Measurements from ENCODE around the gene SLC22A2. TPM values are rescaled to one million over a fixed set of nuclear protein-coding genes. Genes with fewer than 3 reads are reported as not detected.
A peak's percentile ranks its signal among the peaks of the same experiment; 100 is the strongest.

The SLC22A2 gene
- total and polyA plus RNA-seq, 8 donors = not detected

- no peaks in the 10 kb centered on the region for H3K27me3 ChIP-seq
- no peaks in the 10 kb centered on the region for H3K9me3 ChIP-seq
- H3K4me3 ChIP-seq = no peak overlapping the region
- no peak for ATAC-seq
- H3K36me3 ChIP-seq = no peaks in the 10 kb centered on the region
- TF ChIP-seq CTCF (IDR thresholded peaks at IDR 0.05) = no peak
- H3K27ac ChIP-seq = no peak overlapping the region
- intact Hi-C loops (cut with DNase I) = no loop called here
- H3K4me1 ChIP-seq = no peaks in the 10 kb centered on the region
- FAIRE-seq = no peak
- DNase-seq = no peak
Measured at GRCh38 chr6:160203522-160203921, 55.1 kb downstream of the SLC22A2 start.

- intact Hi-C loops (cut with DNase I) = no loop called here
- 68 to 73% methylated on average over 3 of the region's 3 CpGs for WGBS, 2 donors
- no peaks in the 10 kb centered on the region for H3K27me3 ChIP-seq
Measured at GRCh38 chr6:160203076-160203475, 55.5 kb downstream of the SLC22A2 start.

GRCh38 chr6:160202411-160202810, 56.2 kb downstream of the SLC22A2 start:
- 63 to 70% methylated on average over 2 of the region's 2 CpGs for WGBS, 2 donors
- Histone ChIP-seq H3K36me3 (no peaks in the 10 kb centered on the region), H3K9me3 (no peaks in the 10 kb centered on the region), H3K27me3 (no peaks in the 10 kb centered on the region), H3K4me1 (no peaks in the 10 kb centered on the region), H3K27ac (no peak overlapping the region), H3K4me3 (no peak overlapping the region)
- no peak for TF ChIP-seq CTCF (IDR thresholded peaks at IDR 0.05)
- ATAC-seq = no peak
- intact Hi-C loops (cut with DNase I) = no loop called here
- no peak for FAIRE-seq
- no peak for DNase-seq

More at GRCh38 chr6:160203076-160203475, 55.5 kb downstream of the SLC22A2 start:
- no peak for ATAC-seq
- Histone ChIP-seq H3K4me1 (no peaks in the 10 kb centered on the region), H3K36me3 (no peaks in the 10 kb centered on the region), H3K27ac (no peak overlapping the region), H3K4me3 (no peak overlapping the region), H3K9me3 (no peaks in the 10 kb centered on the region)
- DNase-seq = no peak
- TF ChIP-seq CTCF (IDR thresholded peaks at IDR 0.05) = no peak
- FAIRE-seq = no peak

GRCh38 chr6:160201061-160201460, 57.6 kb downstream of the SLC22A2 start:
- DNase-seq = no peak
- Histone ChIP-seq H3K4me1 (no peaks in the 10 kb centered on the region), H3K27me3 (no peaks in the 10 kb centered on the region), H3K9me3 (no peaks in the 10 kb centered on the region), H3K27ac (no peak overlapping the region), H3K36me3 (no peaks in the 10 kb centered on the region), H3K4me3 (no peak overlapping the region)
- 80 to 94% methylated on average over 2 of the region's 2 CpGs for WGBS, 2 donors
- TF ChIP-seq CTCF (IDR thresholded peaks at IDR 0.05) = no peak
- intact Hi-C loops (cut with DNase I) = no loop called here
- no peak for FAIRE-seq
- ATAC-seq = no peak

GRCh38 chr6:160198606-160199211, 59.9 kb downstream of the SLC22A2 start:
- TF ChIP-seq CTCF (IDR thresholded peaks at IDR 0.05) = no peak
- Histone ChIP-seq H3K4me1 (no peaks in the 10 kb centered on the region), H3K9me3 (peaks cover 0 to 6% (median 0%) of the 10 kb centered on the region in 4 donors), H3K36me3 (no peaks in the 10 kb centered on the region), H3K4me3 (no peak overlapping the region), H3K27ac (peak overlapping the region in 2 of 4 donors; percentile 14 to 46), H3K27me3 (no peaks in the 10 kb centered on the region)
- 3 to 10% methylated on average over 3 of the region's 3 CpGs for WGBS, 2 donors
- peak in 3 of 4 donors; percentile 75 to 83 (median 83) for ATAC-seq
- no peak for DNase-seq
- FAIRE-seq = no peak
- intact Hi-C loops (cut with DNase I) = no loop called here

Measured in pancreas (tissue), 10 donors.